GM12878 (cell line): Measurements from ENCODE around the gene EXOC4. TPM values are rescaled to one million over a fixed set of nuclear protein-coding genes. Genes with fewer than 3 reads are reported as not detected.

ENCODE experiments used
- ATAC-seq: fragments of 200-7000 bp; cut with Tn5 transposase; 3 replicates; pipeline ENCODE4 v1.9.1; 2020; ENCODE audit warnings: mild to moderate bottlenecking, moderate library complexity
- BruUV-seq: library from RNA; stranded (reverse); fragments of 400-500 nt; replicated peaks from 2 replicates; lab custom pipeline; 2021; lab: Mats Ljungman, UMichigan
- CTCF ChIA-PET: fragments of 300-600 bp; sonication (Branson Sonifier 250); formaldehyde crosslinking; extraction: SDS; loops from one replicate; lab custom pipeline; 2021; ENCODE audit warnings: inconsistent platforms; lab: Yijun Ruan, JAX
- POLR2A ChIA-PET: fragments of 350-600 bp; formaldehyde crosslinking; extraction: SDS; loops from one replicate; lab custom pipeline; 2021; ENCODE audit warnings: inconsistent platforms; lab: Charles Lee
- RAD21 ChIA-PET: fragments of 300-600 bp; sonication (Branson Sonifier 250); formaldehyde crosslinking; loops from one replicate; lab custom pipeline; 2023; ENCODE audit warnings: antibody characterized with exemption; ENCODE audit not compliant: unreplicated experiment; lab: Charles Lee
- SMC1A ChIA-PET: fragments of 300-600 bp; sonication (Branson Sonifier 250); formaldehyde crosslinking; loops from one replicate; lab custom pipeline; 2023; ENCODE audit not compliant: unreplicated experiment, uncharacterized antibody; lab: Charles Lee
- DNase-seq: peaks from one replicate; pipeline ENCODE4 v3.0.0-alpha.2; 2011; ENCODE audit warnings: low read depth, low spot score
- FAIRE-seq: peaks from 3 replicates; lab custom pipeline; 2011; peaks lifted over from hg19 to GRCh38; lab: Jason Lieb, UNC
- H2AFZ ChIP-seq: 2 replicates; pipeline ENCODE4 v1.6.0; 2011; ENCODE audit warnings: low read depth, low read length, control low read depth; ENCODE audit not compliant: control insufficient read depth
- H3K27ac ChIP-seq: 2 replicates; pipeline ENCODE4 v1.5.1; 2011; ENCODE audit warnings: control low read depth; ENCODE audit not compliant: control insufficient read depth, insufficient read depth
- H3K27me3 ChIP-seq, 2 experiments: replicated peaks in 1 of 2; 2 replicates each; pipeline versions ENCODE4 v1.6.0 to v1.6.1; 2011; ENCODE audit warnings: low read length in 1 of 2; ENCODE audit not compliant: control insufficient read depth in 2 of 2, insufficient read depth in 2 of 2
- H3K36me3 ChIP-seq, 2 experiments: 2 replicates each; pipeline ENCODE4 v1.5.1; 2011; ENCODE audit warnings: low read length in 1 of 2; ENCODE audit not compliant: control insufficient read depth in 2 of 2, insufficient read depth in 2 of 2
- H3K4me1 ChIP-seq: 2 replicates; pipeline ENCODE4 v1.6.1; 2011; ENCODE audit warnings: mild to moderate bottlenecking, low read length, moderate library complexity, mixed read lengths; ENCODE audit not compliant: control insufficient read depth, insufficient read depth
- H3K4me2 ChIP-seq: 2 replicates; pipeline ENCODE4 v1.6.0; 2011; ENCODE audit warnings: control low read depth; ENCODE audit not compliant: control insufficient read depth, insufficient read depth
- H3K4me3 ChIP-seq: fragments of 200-600 bp; sonication (generic); 2 replicates; pipeline ENCODE4 v1.5.1; 2016
- H3K79me2 ChIP-seq: 2 replicates; pipeline ENCODE4 v1.6.0; 2011; ENCODE audit warnings: low read length; ENCODE audit not compliant: control insufficient read depth, insufficient read depth
- H3K9ac ChIP-seq: 2 replicates; pipeline ENCODE4 v1.8.0; 2011; ENCODE audit warnings: low read length, control low read depth, mixed read lengths; ENCODE audit not compliant: control insufficient read depth, insufficient read depth
- H3K9me3 ChIP-seq: replicated peaks from 3 replicates; pipeline ENCODE4 v1.5.1; 2011; ENCODE audit warnings: mild to moderate bottlenecking, low read length; ENCODE audit not compliant: control insufficient read depth, insufficient read depth
- H4K20me1 ChIP-seq: 2 replicates; pipeline ENCODE4 v1.6.0; 2011; ENCODE audit not compliant: control insufficient read depth, insufficient read depth
- BRCA1 ChIP-seq: IDR thresholded peaks from 2 replicates; pipeline ENCODE4 v1.6.1; 2011; ENCODE audit warnings: low read depth, low read length, improper control_type of control experiment
- CEBPB ChIP-seq, 2 experiments: fragments of 150-350 bp in 1 of 2; IDR thresholded peaks; 2 replicates each; pipeline ENCODE4 v1.6.1; 2012 to 2014; ENCODE audit warnings: low read depth in 2 of 2, low read length in 2 of 2, borderline replicate concordance in 1 of 2, inconsistent platforms in 1 of 2
- CTCF ChIP-seq, 3 experiments: IDR thresholded peaks in 2 of 3; conservative IDR thresholded peaks in 1 of 3; 2 replicates each; pipeline ENCODE4 v1.5.1; 2011; ENCODE audit warnings: low read depth in 3 of 3, low read length in 3 of 3, mild to moderate bottlenecking in 3 of 3, control low read depth in 2 of 3, moderate library complexity in 2 of 3, inconsistent platforms in 1 of 3, mixed read lengths in 1 of 3; ENCODE audit not compliant: control insufficient read depth in 2 of 3, insufficient read depth in 1 of 3; ENCODE audit errors: extremely low read depth in 1 of 3
- E2F4 ChIP-seq: IDR thresholded peaks from 2 replicates; pipeline ENCODE4 v1.6.1; 2012; ENCODE audit warnings: low read depth, low read length, improper control_type of control experiment
- FOXK2 ChIP-seq: fragments of 450-650 bp; IDR thresholded peaks from 2 replicates; pipeline ENCODE4 v1.6.1; 2017; ENCODE audit warnings: mild to moderate bottlenecking, moderate library complexity
- HDGF ChIP-seq: fragments of 450-650 bp; IDR thresholded peaks from 2 replicates; pipeline ENCODE4 v1.6.1; 2016; ENCODE audit warnings: antibody characterized with exemption
- MXI1 ChIP-seq: fragments of 150-350 bp; IDR thresholded peaks from 2 replicates; pipeline ENCODE4 v1.6.1; 2011; ENCODE audit warnings: low read depth, mild to moderate bottlenecking, inconsistent platforms, low read length, improper control_type of control experiment
- NFIC ChIP-seq: IDR thresholded peaks from 2 replicates; pipeline ENCODE4 v1.6.1; 2012; ENCODE audit warnings: low read depth, mild to moderate bottlenecking, inconsistent platforms, low read length, moderate library complexity
- POLR2AphosphoS2 ChIP-seq: IDR thresholded peaks from 2 replicates; pipeline ENCODE4 v1.6.1; 2011; ENCODE audit warnings: low read depth, mild to moderate bottlenecking, low read length, improper control_type of control experiment, moderate library complexity
- POU2F2 ChIP-seq: IDR thresholded peaks from 3 replicates; pipeline ENCODE4 v1.6.1; 2011; ENCODE audit warnings: low read depth, mild to moderate bottlenecking, low read length, borderline replicate concordance
- SMAD1 ChIP-seq: fragments of 450-650 bp; IDR thresholded peaks from 2 replicates; pipeline ENCODE4 v1.6.1; 2018; ENCODE audit warnings: mild to moderate bottlenecking, low read depth; ENCODE audit not compliant: partially characterized antibody
- STAT1 ChIP-seq: fragments of 450-650 bp; conservative IDR thresholded peaks from 2 replicates; pipeline ENCODE4 v1.6.1; 2014; ENCODE audit warnings: antibody characterized with exemption, mild to moderate bottlenecking
- STAT3 ChIP-seq: IDR thresholded peaks from 2 replicates; pipeline ENCODE4 v1.6.1; 2011; ENCODE audit warnings: low read depth, low read length, improper control_type of control experiment
- WRNIP1 ChIP-seq: IDR thresholded peaks from 2 replicates; pipeline ENCODE4 v1.6.1; 2011; ENCODE audit warnings: low read depth, low read length, improper control_type of control experiment, borderline replicate concordance
- WGBS: methylation state at CpG from one replicate; pipeline ENCODE4 v1.1.6; 2016; ENCODE audit warnings: low lambda C conversion rate; ENCODE audit not compliant: insufficient replicate concordance, insufficient coverage; ENCODE audit errors: missing lambda C conversion rate; 5-methylcytosine and 5-hydroxymethylcytosine counted together
- in situ Hi-C: fragments of 300-500 bp; cut with MboI; formaldehyde crosslinking; loops from 9 replicates; pipeline ENCODE4 v1.14.3; 2018; ENCODE audit warnings: mixed read lengths
- intact Hi-C: fragments of 100-400 bp; cut with micrococcal nuclease; formaldehyde crosslinking; loops from one replicate; pipeline ENCODE4 v1.14.2; 2022; ENCODE audit not compliant: unreplicated experiment
- polyA plus RNA-seq, 11 experiments: library from polyadenylated mRNA; depleted of rRNA in 4 of 11; unstranded in 6 of 11; stranded (reverse) in 5 of 11; fragments of >200 nt; fragmentation: Nextera tagmentation in 4 of 11; fragmentation: Illumina TruSeq in 1 of 11; extraction: Ambion mirVana in 4 of 11; extraction: Trizol in 1 of 11; gene quantifications; 1 replicate in 1 of 11; 2 replicates in 10 of 11; pipeline versions ENCODE4 v1.2.1 to v1.2.3, GENCODE V29; 2011 to 2016; ENCODE audit warnings: inconsistent platforms in 2 of 11, missing spikeins in 2 of 11, low read depth in 1 of 11
- total RNA-seq, 4 experiments: library from RNA; depleted of rRNA in 3 of 4; stranded (reverse); fragments of >200 nt in 3 of 4; fragmentation: Illumina TruSeq in 1 of 4; extraction: Trizol in 1 of 4; gene quantifications; 2 replicates each; pipeline versions ENCODE4 v1.2.1 to v1.2.3, GENCODE V29; 2013 to 2021

The EXOC4 gene
- total and polyA plus RNA-seq, 10 of the 15 experiments (the other 5 are each of a cell fraction or from before 2014, with no cell fraction given), result 13.2 to 44.5 (median 29.6) TPM

GRCh38 chr7:133290041-133290440, 37.2 kb downstream of the EXOC4 start:
- ChIA-PET POLR2A (no interaction called here), SMC1A (interaction anchor here (1.0 to 1.2 kb wide), 2 partner anchors 12 to 29 kb away, joined by 3 to 4 read pairs; no protein-coding TSS in a partner anchor), CTCF (interaction anchor here (0.9 to 1.3 kb wide), 2 partner anchors 8 to 144 kb away, joined by 3 to 4 read pairs; no protein-coding TSS in a partner anchor), RAD21 (no interaction called here)
- Histone ChIP-seq H3K27me3 (no peaks in the 10 kb centered on the region), H3K4me3 (no peak overlapping the region), H3K79me2 (no peaks in the 10 kb centered on the region), H4K20me1 (no peaks in the 10 kb centered on the region), H3K9ac (no peak overlapping the region), H3K4me2 (no peak overlapping the region), H3K4me1 (no peaks in the 10 kb centered on the region), H3K27ac (no peak overlapping the region), H3K9me3 (no peaks in the 10 kb centered on the region), H2AFZ (no peak overlapping the region), H3K36me3 (peaks cover 0 to 11% of the 10 kb centered on the region in 2 experiments; a peak in 2 of 4 replicates)
- intact Hi-C loops, result no loop called here
- no peak for FAIRE-seq
- TF ChIP-seq WRNIP1 (no peak), STAT3 (no peak), CEBPB (IDR thresholded peaks at IDR 0.05; ENCODE audit: borderline replicate concordance in 1 of 2, low read depth in 2 of 2, low read length in 2 of 2) (no peak), NFIC (no peak), FOXK2 (no peak), E2F4 (no peak), BRCA1 (no peak), CTCF (IDR thresholded peaks at IDR 0.05 in 2 of 3, conservative IDR thresholded peaks at IDR 0.05 in 1 of 3; ENCODE audit: control insufficient read depth in 2 of 3, extremely low read depth in 1 of 3, insufficient read depth in 1 of 3, low read depth in 3 of 3, low read length in 3 of 3) (no peak), POU2F2 (no peak), POLR2AphosphoS2 (no peak), HDGF (no peak), MXI1 (no peak), SMAD1 (no peak), STAT1 (no peak)
- BruUV-seq, result no TSS peak
- 100% methylated on average over 1 of the region's 1 CpG for WGBS
- ATAC-seq, result no peak
- no peak for DNase-seq
- in situ Hi-C loops, result no loop called here
